ENCODE data around the gene OR7C1.
"Not testable (repeated sequence)": the region's sequence is repeated elsewhere in the genome, so short reads cannot be mapped to it uniquely, and the experiment has no call there.

The OR7C1 gene

GRCh38 chr19:14783410-14783998 lies 51.5 kb downstream of the OR7C1 start:
- DNase-seq, result not testable (repeated sequence)

- DNase-seq, result no peak
These were observed 52.2 kb downstream of the OR7C1 start for GRCh38 chr19:14782626-14783409.

- not testable (repeated sequence) for DNase-seq
These were observed 53.1 kb downstream of the OR7C1 start for GRCh38 chr19:14781713-14782536.

GRCh38 chr19:14780622-14781225 lies 54.3 kb downstream of the OR7C1 start:
- DNase-seq, result not testable (repeated sequence)

- no peak for DNase-seq
These were observed 55.8 kb downstream of the OR7C1 start for GRCh38 chr19:14779151-14779550.

- DNase-seq, result not testable (repeated sequence)
These were observed 56.7 kb downstream of the OR7C1 start, which contains the start of gene ADGRE2 for GRCh38 chr19:14778110-14778845. TSS of gene ADGRE2 (minus strand) at chr19:14778560. CDS start at chr19:14776756, 1,804 bp downstream.

GRCh38 chr19:14777645-14778044 lies 57.3 kb downstream of the OR7C1 start:
- not testable (repeated sequence) for DNase-seq

GRCh38 chr19:14775869-14776586 lies 59.0 kb downstream of the OR7C1 start:
- no peak for DNase-seq

- not testable (repeated sequence) for DNase-seq
These were observed 59.7 kb downstream of the OR7C1 start for GRCh38 chr19:14775326-14775725.

- DNase-seq, result no peak
These were observed 60.6 kb downstream of the OR7C1 start for GRCh38 chr19:14774373-14774772.

- not testable (repeated sequence) for DNase-seq
These were observed 61.3 kb downstream of the OR7C1 start for GRCh38 chr19:14773722-14774121.

- DNase-seq, result no peak
These were observed 62.0 kb downstream of the OR7C1 start for GRCh38 chr19:14772995-14773394.

- no peak for DNase-seq
These were observed 62.5 kb downstream of the OR7C1 start for GRCh38 chr19:14772467-14772866.

GRCh38 chr19:14770944-14771839 lies 63.8 kb downstream of the OR7C1 start:
- DNase-seq, result no peak

- no peak for DNase-seq
These were observed 64.8 kb downstream of the OR7C1 start for GRCh38 chr19:14770136-14770535.

GRCh38 chr19:14769201-14769600 lies 65.8 kb downstream of the OR7C1 start:
- no peak for DNase-seq

- no peak for DNase-seq
These were observed 67.0 kb downstream of the OR7C1 start for GRCh38 chr19:14768001-14768400.

- no peak for DNase-seq
These were observed 67.5 kb downstream of the OR7C1 start for GRCh38 chr19:14767466-14767971.

GRCh38 chr19:14765841-14766240 lies 69.1 kb downstream of the OR7C1 start:
- DNase-seq, result not testable (repeated sequence)

- not testable (repeated sequence) for DNase-seq
These were observed 69.6 kb downstream of the OR7C1 start for GRCh38 chr19:14765403-14765802.

Measured in SHP77 (cell line).